A549 treated with DMSO at 1 μM for 4 hours (cell line): ENCODE data around the gene NR1D1. TPM values are rescaled to one million over a fixed set of nuclear protein-coding genes. Genes with fewer than 3 reads are reported as not detected.

Source experiments
- total RNA-seq: library from RNA; stranded (reverse); fragments of 200-300 nt; extraction: Qiagen RNA extraction; gene quantifications from 5 replicates; pipeline ENCODE4 v1.2.3, GENCODE V29; 2022; ENCODE audit warnings: low read depth

The NR1D1 gene
- 9.1 to 10.6 TPM (median 9.6 TPM) in 5 replicates for total RNA-seq

GRCh38 chr17:40100419-40100668 lies at the start of gene NR1D1:
Gene NR1D1 (minus strand): TSS chr17:40100589. CDS start chr17:40100094, 495 bp downstream.

GRCh38 chr17:40121181-40122135 lies 21.1 kb upstream of the NR1D1 start, which contains the start of gene MSL1:
Gene MSL1 (plus strand): TSS chr17:40121971. CDS start chr17:40122613, 642 bp downstream.

GRCh38 chr17:40062329-40063186 lies 37.8 kb downstream of the NR1D1 start, which contains the start of gene THRA:
Gene THRA (plus strand): TSS chr17:40062965. CDS start chr17:40074489, 11,524 bp downstream.

Other genes starting within 250 kb of the NR1D1 start
- not detected in 5 replicates for gene IKZF3, start 236.3 kb downstream of the NR1D1 start, total RNA-seq
- gene ZPBP2, start 232.4 kb downstream of the NR1D1 start, total RNA-seq: not detected in 5 replicates
- 1.7 to 3.1 TPM (median 2.5 TPM) in 5 replicates for gene GSDMB, start 182.0 kb downstream of the NR1D1 start, total RNA-seq
- 36.2 to 49.3 TPM (median 43.7 TPM) in 5 replicates for gene ORMDL3, start 173.0 kb downstream of the NR1D1 start, total RNA-seq
- not detected in 5 replicates for gene LRRC3C, start 172.9 kb downstream of the NR1D1 start, total RNA-seq
- gene GSDMA, start 137.6 kb downstream of the NR1D1 start, total RNA-seq: not detected in 5 replicates
- gene PSMD3, start 119.8 kb downstream of the NR1D1 start, total RNA-seq: 164 to 182 TPM (median 175 TPM) in 5 replicates
- not detected in 5 replicates for gene CSF3, start 85.1 kb downstream of the NR1D1 start, total RNA-seq
- 45.9 to 55.9 TPM (median 54.7 TPM) in 5 replicates for gene MED24, start 46.2 kb downstream of the NR1D1 start, total RNA-seq
- gene THRA, start 37.6 kb downstream of the NR1D1 start, total RNA-seq: 13.4 to 17.4 TPM (median 15.7 TPM) in 5 replicates
- 53.8 to 66.7 TPM (median 63.0 TPM) in 5 replicates for gene MSL1, start 21.4 kb upstream of the NR1D1 start, total RNA-seq
- gene CASC3, start 39.9 kb upstream of the NR1D1 start, total RNA-seq: 46.9 to 49.3 TPM (median 48.7 TPM) in 5 replicates
- 2.4 to 3.1 TPM (median 2.6 TPM) in 5 replicates for gene RAPGEFL1, start 76.9 kb upstream of the NR1D1 start, total RNA-seq
- gene WIPF2, start 118.7 kb upstream of the NR1D1 start, total RNA-seq: 17.4 to 24.2 TPM (median 21.6 TPM) in 5 replicates
- gene CDC6, start 187.3 kb upstream of the NR1D1 start, total RNA-seq: 60.1 to 64.9 TPM (median 63.2 TPM) in 5 replicates
- gene RARA, start 208.6 kb upstream of the NR1D1 start, total RNA-seq: 30.6 to 44.7 TPM (median 36.2 TPM) in 5 replicates